Neuronal stem cell (in vitro differentiated cells): ENCODE measurements around the gene SH3TC1.

ENCODE experiments used
- DNase-seq: peaks from one replicate; pipeline ENCODE4 v3.0.0-alpha.2; 2013; ENCODE audit warnings: low spot score
- H2AFZ ChIP-seq: one replicate; pipeline ENCODE4 v1.6.1; 2013; ENCODE audit warnings: mild to moderate bottlenecking, low read length, inconsistent platforms
- H2AK5ac ChIP-seq: 2 replicates; pipeline ENCODE4 v1.6.1; 2013; ENCODE audit warnings: low read depth, mild to moderate bottlenecking, inconsistent platforms, low read length, moderate library complexity, mixed read lengths
- H2BK120ac ChIP-seq: 2 replicates; pipeline ENCODE4 v1.6.1; 2013; ENCODE audit warnings: low read depth, mild to moderate bottlenecking, inconsistent platforms, low read length, moderate library complexity, mixed read lengths
- H2BK12ac ChIP-seq: one replicate; pipeline ENCODE4 v1.6.1; 2013; ENCODE audit warnings: low read length, inconsistent platforms
- H2BK15ac ChIP-seq: 2 replicates; pipeline ENCODE4 v1.6.1; 2013; ENCODE audit warnings: mild to moderate bottlenecking, low read length, inconsistent platforms, mixed read lengths
- H2BK5ac ChIP-seq: one replicate; pipeline ENCODE4 v1.6.1; 2013; ENCODE audit warnings: inconsistent platforms, mild to moderate bottlenecking, low read length, moderate library complexity
- H3K14ac ChIP-seq: one replicate; pipeline ENCODE4 v1.6.1; 2013; ENCODE audit warnings: low read length, inconsistent platforms
- H3K18ac ChIP-seq: 2 replicates; pipeline ENCODE4 v1.6.1; 2013; ENCODE audit warnings: low read length, inconsistent platforms
- H3K23ac ChIP-seq: 2 replicates; pipeline ENCODE4 v1.6.1; 2013; ENCODE audit warnings: low read depth, mild to moderate bottlenecking, mixed read lengths, low read length, inconsistent platforms; ENCODE audit not compliant: poor library complexity
- H3K27ac ChIP-seq: replicated peaks from 3 replicates; pipeline ENCODE4 v1.5.1; 2013; ENCODE audit warnings: low read length, inconsistent platforms
- H3K27me3 ChIP-seq, 3 experiments: 2 replicates each; pipeline ENCODE4 v1.6.1; 2013; ENCODE audit warnings: low read length in 3 of 3, mild to moderate bottlenecking in 2 of 3, inconsistent platforms in 1 of 3, low read depth in 1 of 3, mixed read lengths in 1 of 3, moderate library complexity in 1 of 3; ENCODE audit not compliant: control insufficient read depth in 3 of 3, insufficient read depth in 3 of 3
- H3K36me3 ChIP-seq, 2 donors: replicated peaks in 1 of 2; 2 replicates each; pipeline ENCODE4 v1.6.1; 2013; ENCODE audit warnings: low read length in 2 of 2; ENCODE audit not compliant: control insufficient read depth in 2 of 2, insufficient read depth in 2 of 2
- H3K4ac ChIP-seq: 2 replicates; pipeline ENCODE4 v1.6.1; 2013; ENCODE audit warnings: inconsistent platforms, mild to moderate bottlenecking, low read length, moderate library complexity
- H3K4me1 ChIP-seq, 2 donors: 1 replicate in 1 of 2; 2 replicates in 1 of 2; pipeline ENCODE4 v1.6.1; 2013; ENCODE audit warnings: low read length in 2 of 2, low read depth in 1 of 2; ENCODE audit not compliant: control insufficient read depth in 2 of 2, insufficient read depth in 1 of 2
- H3K4me2 ChIP-seq: one replicate; pipeline ENCODE4 v1.6.1; 2013; ENCODE audit warnings: mild to moderate bottlenecking, low read length, inconsistent platforms; ENCODE audit not compliant: insufficient read depth, poor library complexity, severe bottlenecking
- H3K4me3 ChIP-seq, 2 donors: 2 replicates each; pipeline ENCODE4 v1.5.1; 2013; ENCODE audit warnings: low read length in 2 of 2, mild to moderate bottlenecking in 2 of 2, inconsistent platforms in 1 of 2, moderate library complexity in 1 of 2
- H3K79me1 ChIP-seq: one replicate; pipeline ENCODE4 v1.6.1; 2013; ENCODE audit warnings: low read depth, mild to moderate bottlenecking, inconsistent platforms, low read length, moderate library complexity
- H3K9ac ChIP-seq: one replicate; pipeline ENCODE4 v1.6.1; 2013; ENCODE audit warnings: mild to moderate bottlenecking, low read depth, low read length, inconsistent platforms; ENCODE audit not compliant: poor library complexity
- H3K9me3 ChIP-seq, 2 donors: replicated peaks in 1 of 2; 2 replicates each; pipeline versions ENCODE3 to v1.6.1; 2013; ENCODE audit warnings: low read length in 2 of 2, mild to moderate bottlenecking in 2 of 2, inconsistent platforms in 1 of 2, low read depth in 1 of 2, mixed read lengths in 1 of 2, moderate library complexity in 1 of 2; ENCODE audit not compliant: control insufficient read depth in 2 of 2, insufficient read depth in 1 of 2
- H4K8ac ChIP-seq: one replicate; pipeline ENCODE4 v1.6.1; 2013; ENCODE audit warnings: low read depth, mild to moderate bottlenecking, inconsistent platforms, low read length, moderate library complexity
- H4K91ac ChIP-seq: one replicate; pipeline ENCODE4 v1.6.1; 2013; ENCODE audit warnings: low read length, low read depth, mild to moderate bottlenecking, inconsistent platforms; ENCODE audit not compliant: poor library complexity
- WGBS, 2 donors: extraction: QIAGEN DNeasy Blood & Tissue Kit; methylation state at CpG; one replicate each; pipeline ENCODE4 v1.1.7; 2013; ENCODE audit warnings: missing lambda C conversion rate in 2 of 2, mixed read lengths in 1 of 2; ENCODE audit not compliant: insufficient read length in 2 of 2, insufficient replicate concordance in 1 of 2; ENCODE audit errors: extremely low coverage in 2 of 2; 5-methylcytosine and 5-hydroxymethylcytosine counted together

Gene SH3TC1

GRCh38 chr4:8188085-8188484 lies 11.0 kb upstream of the SH3TC1 start:
- H3K4ac ChIP-seq: no peak overlapping the region
- H2BK5ac ChIP-seq: no peak overlapping the region
- no peak for DNase-seq
- H4K8ac ChIP-seq: no peak overlapping the region
- no peak overlapping the region for H2AFZ ChIP-seq
- no peak overlapping the region for H2BK15ac ChIP-seq
- H3K4me1 ChIP-seq: peaks cover 0 to 3% of the 10 kb centered on the region in 2 donors
- no peak overlapping the region for H3K4me2 ChIP-seq
- H3K36me3 ChIP-seq: no peaks in the 10 kb centered on the region
- H3K18ac ChIP-seq: peak overlapping the region; percentile 65
- peak overlapping the region; percentile 63 for H2AK5ac ChIP-seq
- H4K91ac ChIP-seq: no peak overlapping the region
- no peak overlapping the region for H2BK120ac ChIP-seq
- no peak overlapping the region for H2BK12ac ChIP-seq
- H3K9me3 ChIP-seq: no peaks in the 10 kb centered on the region
- H3K14ac ChIP-seq: peak overlapping the region; percentile 56
- H3K79me1 ChIP-seq: peaks cover 5% of the 10 kb centered on the region
- no peak overlapping the region for H3K23ac ChIP-seq
- H3K4me3 ChIP-seq: no peak overlapping the region
- H3K9ac ChIP-seq: no peak overlapping the region
- WGBS, 2 donors: no CpG with 5 or more reads among the region's 12 CpGs
- no peak overlapping the region for H3K27ac ChIP-seq
- H3K27me3 ChIP-seq: peaks cover 0 to 8% (median 0%) of the 10 kb centered on the region in 3 experiments

- Histone ChIP-seq H4K91ac (peak overlapping the region; percentile 72), H2BK120ac (no peak overlapping the region), H2BK5ac (peak overlapping the region; percentile 90), H2AK5ac (peak overlapping the region; percentile 88), H3K9ac (peak overlapping the region; percentile 4), H2BK12ac (no peak overlapping the region), H3K9me3 (no peaks in the 10 kb centered on the region), H3K27ac (no peak overlapping the region), H3K4me2 (no peak overlapping the region), H3K14ac (peak overlapping the region; percentile 75), H2AFZ (no peak overlapping the region), H3K27me3 (peaks cover 0 to 8% (median 0%) of the 10 kb centered on the region in 3 experiments), H4K8ac (peak overlapping the region; percentile 17), H3K36me3 (no peaks in the 10 kb centered on the region), H3K18ac (peak overlapping the region; percentile 65), H3K79me1 (peaks cover 5% of the 10 kb centered on the region), H3K4me1 (peaks cover 0 to 6% of the 10 kb centered on the region in 2 donors), H3K23ac (peak overlapping the region; percentile 80), H2BK15ac (peak overlapping the region; percentile 81), H3K4ac (peak overlapping the region; percentile 66), H3K4me3 (no peak overlapping the region)
- WGBS, 2 donors: no CpG with 5 or more reads among the region's 29 CpGs
- no peak for DNase-seq
These were observed 10.1 kb upstream of the SH3TC1 start for GRCh38 chr4:8188743-8189550.

GRCh38 chr4:8189551-8190466 lies 9.3 kb upstream of the SH3TC1 start:
- Histone ChIP-seq H4K91ac (peak overlapping the region; percentile 72), H2BK12ac (no peak overlapping the region), H3K23ac (peak overlapping the region; percentile 80), H2BK5ac (no peak overlapping the region), H3K27me3 (peaks cover 0 to 10% (median 0%) of the 10 kb centered on the region in 3 experiments), H2BK15ac (peak overlapping the region; percentile 37), H3K4me3 (no peak overlapping the region), H2BK120ac (no peak overlapping the region), H4K8ac (no peak overlapping the region), H3K14ac (peak overlapping the region; percentile 38), H3K9me3 (no peaks in the 10 kb centered on the region), H3K9ac (no peak overlapping the region), H2AFZ (no peak overlapping the region), H2AK5ac (peak overlapping the region; percentile 88), H3K79me1 (peaks cover 5% of the 10 kb centered on the region), H3K4me2 (no peak overlapping the region), H3K27ac (no peak overlapping the region), H3K4me1 (peaks cover 0 to 6% of the 10 kb centered on the region in 2 donors), H3K18ac (peak overlapping the region; percentile 65), H3K4ac (no peak overlapping the region), H3K36me3 (no peaks in the 10 kb centered on the region)
- WGBS, 2 donors: no CpG with 5 or more reads among the region's 26 CpGs
- no peak for DNase-seq
